Endodermal cell (in vitro differentiated cells): ENCODE data around the gene PHF12. TPM values are rescaled to one million over a fixed set of nuclear protein-coding genes. Genes with fewer than 3 reads are reported as not detected.

Experiments
- DNase-seq: peaks from one replicate; pipeline ENCODE4 v3.0.0-alpha.2; 2017
- H3K27ac ChIP-seq: 2 replicates; pipeline ENCODE4 v1.5.1; 2013; ENCODE audit warnings: mild to moderate bottlenecking, low read depth, low read length, moderate library complexity
- H3K27me3 ChIP-seq: 2 replicates; pipeline ENCODE4 v1.6.1; 2013; ENCODE audit warnings: mild to moderate bottlenecking, low read length, moderate library complexity; ENCODE audit not compliant: insufficient read depth, control insufficient read depth, poor library complexity, severe bottlenecking
- H3K36me3 ChIP-seq: 2 replicates; pipeline ENCODE4 v1.7.0; 2013; ENCODE audit warnings: mild to moderate bottlenecking, low read length, moderate library complexity; ENCODE audit not compliant: control insufficient read depth, insufficient read depth
- H3K4me1 ChIP-seq: one replicate; pipeline ENCODE4 v1.7.0; 2013; ENCODE audit warnings: low read length; ENCODE audit not compliant: control insufficient read depth, insufficient read depth
- H3K4me3 ChIP-seq: 2 replicates; pipeline ENCODE4 v1.5.1; 2013; ENCODE audit warnings: mild to moderate bottlenecking, low read length, moderate library complexity
- H3K9ac ChIP-seq: 2 replicates; pipeline ENCODE4 v1.6.1; 2013; ENCODE audit warnings: mild to moderate bottlenecking, low read length, moderate library complexity; ENCODE audit not compliant: poor library complexity, severe bottlenecking; ENCODE audit errors: extremely low read depth
- H3K9me3 ChIP-seq: 2 replicates; pipeline ENCODE4 v1.6.1; 2013; ENCODE audit warnings: mild to moderate bottlenecking, low read length, moderate library complexity; ENCODE audit not compliant: control insufficient read depth
- H3K27ac Mint-ChIP-seq: 2 replicates; pipeline ENCODE4 v1.8.0; 2020; ENCODE audit warnings: mixed read lengths
- H3K27me3 Mint-ChIP-seq: 2 replicates; pipeline ENCODE4 v1.8.0; 2021; ENCODE audit warnings: mild to moderate bottlenecking, mixed read lengths; ENCODE audit not compliant: insufficient read depth
- H3K36me3 Mint-ChIP-seq: 2 replicates; pipeline ENCODE4 v1.8.0; 2020; ENCODE audit warnings: low read depth, mixed read lengths
- H3K4me1 Mint-ChIP-seq: 2 replicates; pipeline ENCODE4 v1.8.0; 2020; ENCODE audit warnings: mixed read lengths
- H3K4me3 Mint-ChIP-seq: 2 replicates; pipeline ENCODE4 v1.8.0; 2020; ENCODE audit warnings: mild to moderate bottlenecking, moderate library complexity, mixed read lengths
- H3K9me3 Mint-ChIP-seq: 2 replicates; pipeline ENCODE4 v1.8.0; 2020; ENCODE audit warnings: mild to moderate bottlenecking, mixed read lengths
- WGBS, 2 experiments: methylation state at CpG; one replicate each; pipeline versions ENCODE4 v1.1.5 to v1.1.7; 2013; ENCODE audit warnings: missing lambda C conversion rate in 2 of 2, mixed read lengths in 1 of 2; ENCODE audit not compliant: insufficient coverage in 1 of 2, insufficient read length in 1 of 2; 5-methylcytosine and 5-hydroxymethylcytosine counted together
- total RNA-seq, 2 donors: library from RNA; stranded (reverse); fragmentation: NEBNext Ultra II Directional in 1 of 2; extraction: Animal tissue kit (Norgen Biotek cat#: 25700) in 1 of 2; gene quantifications; 2 replicates in 1 of 2; 3 replicates in 1 of 2; pipeline ENCODE4 v1.2.1, GENCODE V29; 2021
- TF ChIP-seq, protein P1 (sequence below): fragments of 200-600 bp; sonication (generic); conservative IDR thresholded peaks from 2 replicates; pipeline ENCODE4 v1.5.0; 2021; ENCODE audit warnings: antibody characterized with exemption, mild to moderate bottlenecking

PHF12 gene
- total RNA-seq, 2 donors from 2014 or later, result 60.0 to 61.0 TPM

DNA sequence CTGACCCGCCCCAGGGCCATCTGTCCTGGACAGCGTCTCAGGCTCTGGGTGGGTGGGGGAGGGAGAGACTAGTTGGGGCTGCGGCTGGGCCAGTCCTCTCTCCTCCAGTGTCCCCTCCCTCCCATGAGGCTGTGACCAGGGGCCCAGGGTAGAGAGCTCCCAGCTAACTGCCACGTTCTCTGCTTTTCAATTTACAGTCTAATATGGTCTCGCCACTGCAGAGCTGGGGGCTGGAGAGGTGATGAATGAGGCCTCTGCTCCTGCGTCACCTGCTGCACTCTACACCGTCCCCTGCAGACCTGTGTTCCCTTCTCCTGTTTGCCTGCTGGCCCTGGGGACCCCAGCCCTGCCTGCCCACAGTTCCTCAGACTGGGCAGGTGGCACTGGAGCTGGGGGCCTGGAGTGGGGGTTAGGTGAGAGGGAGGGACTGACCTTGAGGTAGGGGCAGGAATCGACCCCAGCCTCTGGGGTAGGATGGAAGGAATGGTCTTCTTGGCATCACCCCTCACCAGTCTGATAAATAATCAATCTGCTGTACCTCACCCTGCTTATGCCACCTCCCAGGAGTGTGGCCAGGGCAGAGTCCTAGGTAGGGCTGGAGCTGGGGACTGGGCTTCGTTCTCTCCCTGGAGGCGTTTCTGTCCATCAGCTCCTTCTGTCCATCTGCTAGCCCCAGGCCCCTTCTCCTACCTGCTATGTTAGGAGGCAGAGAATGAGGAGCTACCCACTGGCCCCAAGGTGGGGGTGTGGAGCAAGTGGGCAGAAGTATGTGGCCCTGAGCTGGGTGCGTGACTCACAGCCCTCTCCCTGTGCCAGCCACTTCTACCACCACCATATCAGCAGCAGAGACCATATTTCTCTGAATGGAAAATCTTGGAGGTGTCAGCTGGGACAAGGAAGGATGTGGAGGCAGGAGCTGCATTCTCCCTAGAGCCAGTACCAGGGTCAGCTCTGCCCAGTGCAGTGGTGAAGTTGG, 41.6 kb upstream of the PHF12 start:
- no peak for DNase-seq
- Mint-ChIP-seq H3K27ac (no peak overlapping the region), H3K9me3 (peaks cover 2% of the 10 kb centered on the region), H3K4me1 (no peaks in the 10 kb centered on the region), H3K36me3 (no peaks in the 10 kb centered on the region), H3K27me3 (peaks cover 25% of the 10 kb centered on the region), H3K4me3 (no peak overlapping the region)
- no peaks in the 10 kb centered on the region for H3K9me3 ChIP-seq
- WGBS, 2 experiments, result 82 to 90% methylated on average over 2 to 9 of the region's 11 CpGs
- H3K4me3 ChIP-seq, result no peak overlapping the region
- H3K27ac ChIP-seq, result no peak overlapping the region
- H3K9ac ChIP-seq, result no peak overlapping the region
- H3K4me1 ChIP-seq, result peaks cover 2% of the 10 kb centered on the region
- TF ChIP-seq, protein P1, sequence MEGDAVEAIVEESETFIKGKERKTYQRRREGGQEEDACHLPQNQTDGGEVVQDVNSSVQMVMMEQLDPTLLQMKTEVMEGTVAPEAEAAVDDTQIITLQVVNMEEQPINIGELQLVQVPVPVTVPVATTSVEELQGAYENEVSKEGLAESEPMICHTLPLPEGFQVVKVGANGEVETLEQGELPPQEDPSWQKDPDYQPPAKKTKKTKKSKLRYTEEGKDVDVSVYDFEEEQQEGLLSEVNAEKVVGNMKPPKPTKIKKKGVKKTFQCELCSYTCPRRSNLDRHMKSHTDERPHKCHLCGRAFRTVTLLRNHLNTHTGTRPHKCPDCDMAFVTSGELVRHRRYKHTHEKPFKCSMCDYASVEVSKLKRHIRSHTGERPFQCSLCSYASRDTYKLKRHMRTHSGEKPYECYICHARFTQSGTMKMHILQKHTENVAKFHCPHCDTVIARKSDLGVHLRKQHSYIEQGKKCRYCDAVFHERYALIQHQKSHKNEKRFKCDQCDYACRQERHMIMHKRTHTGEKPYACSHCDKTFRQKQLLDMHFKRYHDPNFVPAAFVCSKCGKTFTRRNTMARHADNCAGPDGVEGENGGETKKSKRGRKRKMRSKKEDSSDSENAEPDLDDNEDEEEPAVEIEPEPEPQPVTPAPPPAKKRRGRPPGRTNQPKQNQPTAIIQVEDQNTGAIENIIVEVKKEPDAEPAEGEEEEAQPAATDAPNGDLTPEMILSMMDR, result no peak
- H3K36me3 ChIP-seq, result no peaks in the 10 kb centered on the region
- H3K27me3 ChIP-seq, result peaks cover 11% of the 10 kb centered on the region

DNA sequence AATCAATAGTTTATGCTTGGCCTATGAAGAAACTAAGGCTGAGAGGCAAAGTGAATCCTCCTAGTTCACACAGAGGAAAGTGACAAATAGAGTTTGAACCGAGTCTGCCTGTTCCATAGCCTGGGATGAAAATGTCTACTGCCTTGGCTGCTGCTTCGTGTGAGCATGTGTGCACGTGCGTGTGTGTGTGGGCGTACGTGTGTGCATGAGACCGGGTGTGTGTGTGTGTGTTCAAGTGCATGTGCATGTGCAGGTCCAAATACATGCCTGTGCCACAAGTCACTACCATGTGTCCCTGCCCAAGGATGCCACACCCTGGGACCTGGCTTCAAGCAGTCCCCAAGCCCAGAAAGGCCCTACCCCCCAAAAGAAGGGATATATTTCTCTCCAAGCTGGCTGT, 40.9 kb upstream of the PHF12 start:
- WGBS, 2 experiments, result 91 to 100% methylated on average over 1 to 7 of the region's 7 CpGs
- Mint-ChIP-seq H3K27me3 (peaks cover 26% of the 10 kb centered on the region), H3K9me3 (peaks cover 2% of the 10 kb centered on the region), H3K4me1 (no peaks in the 10 kb centered on the region), H3K36me3 (no peaks in the 10 kb centered on the region), H3K27ac (no peak overlapping the region), H3K4me3 (no peak overlapping the region)
- DNase-seq, result no peak
- H3K4me3 ChIP-seq, result no peak overlapping the region
- TF ChIP-seq, protein P1, result no peak
- H3K4me1 ChIP-seq, result peaks cover 2% of the 10 kb centered on the region
- no peak overlapping the region for H3K27ac ChIP-seq
- no peak overlapping the region for H3K9ac ChIP-seq
- H3K9me3 ChIP-seq, result no peaks in the 10 kb centered on the region
- H3K27me3 ChIP-seq, result peaks cover 18% of the 10 kb centered on the region
- no peaks in the 10 kb centered on the region for H3K36me3 ChIP-seq

DNA sequence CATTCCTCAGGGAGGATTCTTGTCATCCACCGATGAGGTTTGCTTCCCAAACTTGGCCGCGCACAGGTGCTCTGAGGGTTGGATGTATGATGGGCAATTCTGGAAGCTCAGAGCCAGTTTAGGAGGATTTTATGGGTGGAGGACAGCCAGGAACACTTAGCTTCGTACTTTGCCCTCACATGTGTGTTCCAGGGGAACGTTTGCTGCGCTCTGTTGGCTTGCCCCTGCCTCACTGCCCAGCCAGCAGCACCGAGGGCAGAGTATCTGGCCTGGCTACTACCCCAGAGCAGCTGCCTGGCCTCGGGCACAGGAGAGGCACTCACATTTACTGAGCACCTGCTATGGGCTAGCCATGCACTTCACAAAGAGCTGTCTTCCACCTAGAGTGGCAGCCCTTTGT, 40.5 kb upstream of the PHF12 start:
- Histone ChIP-seq H3K4me1 (peaks cover 2% of the 10 kb centered on the region), H3K9me3 (no peaks in the 10 kb centered on the region), H3K4me3 (no peak overlapping the region), H3K36me3 (no peaks in the 10 kb centered on the region), H3K9ac (no peak overlapping the region), H3K27me3 (peaks cover 23% of the 10 kb centered on the region), H3K27ac (no peak overlapping the region)
- Mint-ChIP-seq H3K9me3 (peaks cover 2% of the 10 kb centered on the region), H3K4me3 (no peak overlapping the region), H3K36me3 (no peaks in the 10 kb centered on the region), H3K27ac (no peak overlapping the region), H3K4me1 (peaks cover under 1% of the 10 kb centered on the region), H3K27me3 (peaks cover 23% of the 10 kb centered on the region)
- TF ChIP-seq, protein P1, result no peak
- no peak for DNase-seq
- 87 to 93% methylated on average over 7 to 8 of the region's 8 CpGs for WGBS, 2 experiments
